GM12872 (cell line): Measurements from ENCODE around the gene HNRNPU.

Experiments used
- TF ChIP-seq, protein P1 (sequence below): IDR thresholded peaks from 3 replicates; pipeline ENCODE4 v1.5.1; 2011; ENCODE audit warnings: low read depth, mild to moderate bottlenecking, low read length, moderate library complexity; ENCODE audit not compliant: insufficient read depth

The HNRNPU gene

DNA sequence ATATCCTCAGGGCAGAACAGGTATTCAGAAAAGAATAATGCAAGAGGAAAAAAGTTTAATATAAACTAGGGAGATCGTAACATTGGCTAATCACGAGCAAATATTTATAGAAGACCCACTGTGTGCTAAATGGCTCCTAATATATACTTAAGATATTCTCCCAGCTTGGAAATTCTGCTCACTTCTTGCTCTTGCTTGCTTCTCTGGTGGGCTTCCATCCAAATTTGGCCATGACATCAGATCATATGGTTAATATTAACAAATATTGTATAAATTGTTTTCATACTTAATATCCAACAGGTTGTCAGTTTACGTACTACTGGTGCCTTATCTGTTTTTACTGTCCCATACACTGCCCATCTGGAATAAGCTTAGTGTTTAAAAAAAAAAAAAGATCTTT is 27.8 kb downstream of the HNRNPU start:
- TF ChIP-seq, protein P1, sequence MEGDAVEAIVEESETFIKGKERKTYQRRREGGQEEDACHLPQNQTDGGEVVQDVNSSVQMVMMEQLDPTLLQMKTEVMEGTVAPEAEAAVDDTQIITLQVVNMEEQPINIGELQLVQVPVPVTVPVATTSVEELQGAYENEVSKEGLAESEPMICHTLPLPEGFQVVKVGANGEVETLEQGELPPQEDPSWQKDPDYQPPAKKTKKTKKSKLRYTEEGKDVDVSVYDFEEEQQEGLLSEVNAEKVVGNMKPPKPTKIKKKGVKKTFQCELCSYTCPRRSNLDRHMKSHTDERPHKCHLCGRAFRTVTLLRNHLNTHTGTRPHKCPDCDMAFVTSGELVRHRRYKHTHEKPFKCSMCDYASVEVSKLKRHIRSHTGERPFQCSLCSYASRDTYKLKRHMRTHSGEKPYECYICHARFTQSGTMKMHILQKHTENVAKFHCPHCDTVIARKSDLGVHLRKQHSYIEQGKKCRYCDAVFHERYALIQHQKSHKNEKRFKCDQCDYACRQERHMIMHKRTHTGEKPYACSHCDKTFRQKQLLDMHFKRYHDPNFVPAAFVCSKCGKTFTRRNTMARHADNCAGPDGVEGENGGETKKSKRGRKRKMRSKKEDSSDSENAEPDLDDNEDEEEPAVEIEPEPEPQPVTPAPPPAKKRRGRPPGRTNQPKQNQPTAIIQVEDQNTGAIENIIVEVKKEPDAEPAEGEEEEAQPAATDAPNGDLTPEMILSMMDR: no peak

DNA sequence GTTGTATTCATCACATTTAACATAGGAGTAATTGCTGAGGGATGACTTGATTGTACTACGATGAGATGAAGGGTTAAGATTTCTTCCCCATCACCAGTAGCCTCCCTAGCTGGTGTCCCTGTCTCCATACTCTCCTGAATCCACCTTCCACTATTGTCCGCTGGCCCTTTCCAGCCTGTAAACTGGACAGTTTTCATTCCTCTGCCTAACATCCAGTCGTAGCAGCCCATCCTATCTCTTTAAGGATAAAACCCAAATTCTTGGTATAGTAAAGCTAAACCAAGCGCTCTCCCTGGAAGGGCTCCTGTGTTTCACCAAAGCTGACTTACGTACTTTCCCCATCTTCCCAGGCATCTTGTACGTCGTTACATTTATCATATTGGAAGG is 28.2 kb downstream of the HNRNPU start:
- TF ChIP-seq, protein P1: no peak

DNA sequence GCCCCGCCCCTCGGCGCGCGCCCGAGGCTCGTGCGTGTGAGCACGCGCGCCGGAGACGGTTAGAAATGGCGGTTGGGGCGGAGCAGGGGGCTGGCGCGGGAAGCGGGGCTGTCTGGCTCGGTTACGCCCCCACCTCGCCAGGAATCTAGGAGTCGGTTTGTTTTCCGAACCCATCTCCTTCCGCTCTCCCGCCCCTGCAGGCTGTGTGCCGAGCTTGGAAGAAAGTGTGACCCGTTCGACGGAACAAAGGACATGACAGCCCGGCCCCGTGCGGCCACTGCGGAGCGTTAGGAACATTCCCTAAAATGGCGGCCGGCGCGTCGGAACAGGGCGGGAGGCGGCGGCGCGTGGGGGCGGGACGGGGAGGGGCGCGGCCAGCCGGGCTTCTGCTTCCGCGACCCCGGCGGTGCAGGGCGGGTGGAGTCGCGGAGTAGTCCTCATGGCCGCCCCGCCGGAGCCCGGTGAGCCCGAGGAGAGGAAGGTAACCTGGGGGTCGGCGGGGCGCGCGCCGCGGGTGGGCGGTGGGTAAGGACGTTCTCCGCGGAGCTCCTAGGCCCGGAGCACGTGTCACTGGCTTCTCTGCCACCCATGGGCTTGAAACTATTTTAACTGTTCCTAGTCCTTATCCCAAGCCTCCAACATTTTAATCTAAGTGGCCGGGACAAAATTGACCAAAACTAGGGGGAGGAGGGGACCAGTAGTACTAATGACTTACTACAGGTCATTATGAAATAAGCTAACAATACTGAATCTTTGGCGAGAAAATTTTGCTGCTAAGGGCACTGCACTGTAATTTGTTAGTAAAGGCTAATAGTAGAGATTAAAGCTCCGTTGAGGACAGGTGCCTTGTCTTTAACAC is 28.8 kb downstream of the HNRNPU start, which contains the start of gene COX20:
COX20 (plus strand) TSS at position 383 of the 859 bp plus-strand sequence; CDS start at position 440, 57 bp downstream.
- TF ChIP-seq, protein P1: no peak

DNA sequence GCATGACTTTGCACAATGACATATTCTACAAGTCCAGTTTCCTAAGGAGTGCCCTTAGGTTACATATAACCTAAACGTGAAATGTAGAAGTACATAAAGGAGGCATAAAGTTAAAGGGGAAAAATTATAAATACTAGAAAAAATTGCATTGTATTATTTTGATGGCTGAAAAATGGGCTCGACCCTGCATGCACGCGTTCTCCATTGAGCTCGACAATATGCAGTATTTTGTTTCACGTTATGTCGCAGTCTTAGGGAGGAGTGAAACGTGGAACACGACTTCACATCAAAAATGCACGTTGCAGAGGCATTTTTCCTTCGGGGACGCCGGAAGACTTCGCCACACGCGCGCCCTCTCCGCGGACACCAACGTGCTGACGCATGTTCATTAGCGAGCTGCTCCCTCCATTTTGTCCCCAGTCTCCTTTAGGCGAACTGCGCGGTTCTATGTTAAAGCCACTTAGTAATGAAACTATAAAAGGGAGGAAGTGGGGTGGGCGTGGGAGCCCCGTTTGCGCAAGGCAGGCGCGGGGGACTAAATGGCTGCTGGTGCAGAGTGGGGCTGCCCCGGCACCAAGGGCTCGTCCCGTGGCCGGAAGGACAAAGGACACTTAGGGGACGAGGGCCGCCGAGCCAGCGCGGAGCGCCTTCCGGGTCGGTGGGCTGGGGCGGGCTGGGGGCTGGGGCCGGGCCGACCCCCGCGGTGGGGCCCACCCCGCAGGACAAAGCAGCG is 29.6 kb downstream of the HNRNPU start:
- TF ChIP-seq, protein P1: no peak

DNA sequence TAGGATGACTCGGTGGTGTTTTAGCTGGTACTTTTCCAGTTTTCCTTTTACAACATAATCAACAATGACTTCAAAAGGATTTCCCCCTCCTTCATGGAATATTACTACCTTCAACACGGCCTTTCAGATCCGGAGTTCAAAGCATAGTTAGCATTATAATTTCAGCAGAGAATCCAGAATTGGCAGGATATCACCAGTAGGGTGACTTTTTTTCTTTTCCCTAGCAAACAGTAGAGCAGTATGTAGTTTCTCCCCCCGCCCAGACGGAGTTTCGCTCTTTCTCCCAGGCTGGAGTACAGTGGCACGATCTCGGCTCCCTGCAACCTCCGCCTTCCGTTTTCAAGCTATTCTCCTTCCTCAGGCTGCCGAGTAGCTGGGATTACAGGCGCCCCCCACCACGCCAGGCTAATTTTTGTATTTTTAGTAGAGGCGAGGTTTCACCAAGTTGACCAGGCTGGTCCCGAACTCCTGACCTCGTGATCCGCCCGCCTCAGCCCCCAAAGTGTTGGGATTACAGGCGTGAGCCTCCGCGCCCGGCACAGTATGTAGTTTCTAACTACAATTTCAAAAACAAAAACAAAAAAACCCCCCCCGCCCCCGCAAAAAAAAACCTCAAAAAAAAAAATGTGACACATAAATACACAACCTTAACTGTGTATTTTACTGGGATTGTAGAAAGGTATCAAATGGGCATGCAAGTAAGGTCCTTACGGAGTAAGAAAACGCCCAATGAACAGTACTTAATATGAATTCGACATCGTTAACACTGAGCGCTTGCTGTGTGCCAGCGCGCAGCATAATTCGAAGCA is 30.4 kb downstream of the HNRNPU start:
- TF ChIP-seq, protein P1: peak; percentile 27; the same call in 2 of the 3 replicates

DNA sequence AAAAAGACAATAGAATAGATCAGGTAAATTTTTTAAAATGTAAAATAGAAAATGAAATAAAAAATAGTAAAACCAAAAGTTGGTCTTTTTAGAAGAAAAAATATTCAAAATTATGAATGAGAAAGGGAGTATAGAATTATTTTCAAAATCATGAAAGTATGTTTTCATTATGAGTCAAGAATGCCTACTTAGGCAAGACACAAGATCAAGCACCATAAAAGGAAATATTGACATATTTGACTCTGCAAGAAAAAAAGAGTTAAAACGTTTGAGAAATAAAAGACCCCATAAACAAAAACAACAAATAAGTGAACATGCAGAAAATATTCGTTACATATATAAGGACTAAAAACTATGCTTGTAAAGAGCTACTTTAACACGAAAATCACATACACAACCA is 33.7 kb downstream of the HNRNPU start:
- TF ChIP-seq, protein P1: no peak

DNA sequence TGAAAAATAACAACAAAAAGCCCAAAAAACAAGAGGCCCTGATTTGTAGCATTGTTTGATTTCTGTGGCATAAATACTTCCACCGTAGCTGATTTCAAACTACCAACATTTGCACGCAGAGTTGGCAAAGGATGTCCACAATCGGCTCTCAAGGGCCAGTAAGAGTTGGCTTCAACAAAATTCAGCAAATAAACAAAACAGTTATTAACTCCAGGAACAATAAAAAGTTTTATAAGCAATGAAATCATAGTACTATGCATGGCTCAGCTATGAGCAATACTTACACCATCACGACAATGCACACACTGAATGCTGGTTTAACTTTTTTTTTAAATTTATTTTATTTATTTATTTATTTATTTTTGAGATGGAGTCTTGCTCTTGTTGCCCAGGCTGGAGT is 37.6 kb downstream of the HNRNPU start:
- TF ChIP-seq, protein P1: no peak
